C1 segment of cervical spinal cord (tissue), 14 donors: ENCODE results near the gene RAB36.

Experiments used
- DNase-seq, 14 donors: peaks; one replicate each; lab custom pipeline; 2025; lab: John Stamatoyannopoulos, UW

Gene RAB36

DNA sequence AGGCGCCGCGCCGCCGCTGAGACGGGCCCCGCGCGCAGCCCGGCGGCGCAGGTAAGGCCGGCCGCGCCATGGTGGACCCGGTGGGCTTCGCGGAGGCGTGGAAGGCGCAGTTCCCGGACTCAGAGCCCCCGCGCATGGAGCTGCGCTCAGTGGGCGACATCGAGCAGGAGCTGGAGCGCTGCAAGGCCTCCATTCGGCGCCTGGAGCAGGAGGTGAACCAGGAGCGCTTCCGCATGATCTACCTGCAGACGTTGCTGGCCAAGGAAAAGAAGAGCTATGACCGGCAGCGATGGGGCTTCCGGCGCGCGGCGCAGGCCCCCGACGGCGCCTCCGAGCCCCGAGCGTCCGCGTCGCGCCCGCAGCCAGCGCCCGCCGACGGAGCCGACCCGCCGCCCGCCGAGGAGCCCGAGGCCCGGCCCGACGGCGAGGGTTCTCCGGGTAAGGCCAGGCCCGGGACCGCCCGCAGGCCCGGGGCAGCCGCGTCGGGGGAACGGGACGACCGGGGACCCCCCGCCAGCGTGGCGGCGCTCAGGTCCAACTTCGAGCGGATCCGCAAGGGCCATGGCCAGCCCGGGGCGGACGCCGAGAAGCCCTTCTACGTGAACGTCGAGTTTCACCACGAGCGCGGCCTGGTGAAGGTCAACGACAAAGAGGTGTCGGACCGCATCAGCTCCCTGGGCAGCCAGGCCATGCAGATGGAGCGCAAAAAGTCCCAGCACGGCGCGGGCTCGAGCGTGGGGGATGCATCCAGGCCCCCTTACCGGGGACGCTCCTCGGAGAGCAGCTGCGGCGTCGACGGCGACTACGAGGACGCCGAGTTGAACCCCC is 35.8 kb downstream of the RAB36 start:
- no peak for DNase-seq

DNA sequence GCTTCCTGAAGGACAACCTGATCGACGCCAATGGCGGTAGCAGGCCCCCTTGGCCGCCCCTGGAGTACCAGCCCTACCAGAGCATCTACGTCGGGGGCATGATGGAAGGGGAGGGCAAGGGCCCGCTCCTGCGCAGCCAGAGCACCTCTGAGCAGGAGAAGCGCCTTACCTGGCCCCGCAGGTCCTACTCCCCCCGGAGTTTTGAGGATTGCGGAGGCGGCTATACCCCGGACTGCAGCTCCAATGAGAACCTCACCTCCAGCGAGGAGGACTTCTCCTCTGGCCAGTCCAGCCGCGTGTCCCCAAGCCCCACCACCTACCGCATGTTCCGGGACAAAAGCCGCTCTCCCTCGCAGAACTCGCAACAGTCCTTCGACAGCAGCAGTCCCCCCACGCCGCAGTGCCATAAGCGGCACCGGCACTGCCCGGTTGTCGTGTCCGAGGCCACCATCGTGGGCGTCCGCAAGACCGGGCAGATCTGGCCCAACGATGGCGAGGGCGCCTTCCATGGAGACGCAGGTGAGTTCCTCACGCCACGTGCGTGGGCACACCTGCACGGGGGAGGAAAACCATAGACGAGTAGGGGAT is 36.5 kb downstream of the RAB36 start:
- no peak for DNase-seq

DNA sequence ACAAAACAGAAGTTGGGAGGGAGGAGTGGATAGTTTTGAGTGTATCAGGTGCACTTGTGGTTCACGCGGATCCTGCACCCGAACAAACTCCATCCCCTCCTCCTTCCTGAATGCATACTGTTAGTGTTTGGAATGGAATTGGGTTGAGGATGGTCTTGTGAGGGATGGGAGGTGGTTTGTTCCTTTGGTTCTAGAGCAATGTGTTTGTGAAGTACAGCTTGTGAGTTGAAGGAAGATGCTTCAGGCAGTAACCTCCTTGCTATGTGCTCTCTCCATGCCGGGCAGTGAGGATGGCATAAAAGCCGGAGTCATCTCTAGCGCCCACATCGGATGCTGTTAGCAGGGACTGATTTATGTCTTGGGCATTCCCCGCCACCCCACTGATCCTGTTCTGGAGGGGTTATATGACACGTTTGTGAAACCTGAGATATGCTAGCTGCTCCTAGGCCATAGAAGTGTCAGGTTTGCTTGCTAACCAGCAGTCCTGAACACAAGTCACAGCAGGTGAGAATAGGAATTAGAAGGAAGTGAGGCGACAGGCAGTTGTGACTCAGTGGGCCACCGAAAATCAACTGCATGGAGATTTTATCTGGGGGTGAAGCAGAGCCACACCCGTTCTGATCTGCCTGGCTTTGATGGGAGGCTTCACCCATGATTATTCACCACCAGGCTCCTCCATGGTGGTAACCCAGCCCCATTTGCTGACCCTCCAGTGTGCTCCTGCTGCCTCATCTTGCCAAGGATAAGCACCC is 37.2 kb downstream of the RAB36 start:
- peak in 4 of 14 donors; percentile 16 to 36 (median 22) for DNase-seq

DNA sequence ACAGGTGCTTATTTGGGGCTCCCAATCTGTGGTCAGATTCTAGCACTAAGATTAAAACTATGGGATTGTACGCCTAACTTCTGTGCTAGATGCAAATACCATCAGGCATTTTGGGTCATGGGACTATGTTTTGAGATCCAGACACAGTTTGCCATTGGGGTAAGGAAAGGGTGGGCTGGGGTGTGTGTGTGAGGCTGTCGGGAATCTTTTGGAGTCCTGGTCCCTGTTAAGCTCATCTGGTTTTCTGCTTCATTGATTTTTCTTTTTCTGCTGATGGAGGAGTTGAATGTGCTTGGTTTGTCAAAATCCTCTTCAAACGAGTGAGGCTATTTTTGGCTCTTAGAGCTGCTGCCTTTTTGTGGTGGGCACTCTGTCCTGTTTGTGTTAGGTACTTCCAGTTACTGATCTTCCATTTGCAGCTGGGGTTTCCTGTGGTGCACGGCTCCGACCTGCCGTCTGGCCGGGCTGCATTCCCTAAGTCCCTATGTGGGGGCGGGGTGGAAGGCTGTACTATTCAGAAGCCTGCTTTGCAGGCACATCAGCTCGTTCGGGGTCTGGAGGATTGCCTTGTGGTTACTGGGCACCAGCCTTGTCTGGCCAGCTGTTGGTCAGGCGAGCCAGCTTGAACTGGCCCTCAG is 37.9 kb downstream of the RAB36 start:
- peak in 11 of 14 donors; percentile 13 to 79 (median 46) for DNase-seq

DNA sequence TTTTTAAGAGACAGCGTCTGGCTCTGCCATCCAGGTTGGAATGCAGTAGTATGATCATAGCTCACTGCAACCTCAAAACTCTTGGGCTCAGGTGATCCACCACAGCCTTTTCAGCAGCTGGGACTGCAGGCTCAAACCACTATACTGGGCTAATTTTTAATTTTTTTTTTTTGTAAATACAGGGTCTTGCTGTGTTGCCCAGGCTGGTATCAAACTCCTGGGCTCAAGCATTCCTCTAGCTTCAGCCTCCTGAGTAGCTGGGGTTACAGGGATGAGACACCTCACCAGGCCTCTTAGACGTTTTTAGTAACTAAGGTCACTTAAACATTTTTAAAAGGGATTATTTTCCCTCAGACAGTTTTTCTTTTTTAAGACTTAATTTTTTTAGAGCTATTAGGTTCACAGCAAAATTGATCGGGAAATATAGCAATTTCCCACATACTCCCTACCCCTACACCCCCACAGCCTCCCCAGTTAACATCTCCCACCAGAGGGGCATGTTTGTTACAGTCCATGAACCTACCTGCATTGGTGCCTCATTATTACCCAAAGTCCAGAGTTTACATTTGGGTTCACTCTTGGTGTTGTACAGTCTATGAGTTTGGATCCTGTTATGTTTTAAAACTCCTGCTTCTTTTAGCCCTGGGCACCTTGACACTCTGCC is 39.0 kb downstream of the RAB36 start:
- no peak for DNase-seq

DNA sequence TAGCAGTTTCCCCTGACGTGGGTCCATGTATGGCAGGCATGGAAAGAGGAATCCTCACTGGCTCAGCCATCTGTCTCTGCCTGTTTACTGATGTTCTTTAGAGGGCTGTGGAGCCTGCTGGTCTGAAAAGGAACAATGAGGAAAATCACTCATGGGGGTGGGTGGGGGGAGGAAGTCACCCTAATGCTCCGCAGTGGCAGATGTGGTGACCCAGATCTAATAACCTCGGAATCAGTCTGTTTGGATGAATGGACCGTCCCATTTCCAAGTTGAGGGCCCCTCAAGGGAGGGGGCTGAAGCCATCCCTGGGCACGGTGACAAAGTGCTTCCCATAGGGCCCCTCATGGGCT is 39.5 kb downstream of the RAB36 start:
- no peak for DNase-seq

DNA sequence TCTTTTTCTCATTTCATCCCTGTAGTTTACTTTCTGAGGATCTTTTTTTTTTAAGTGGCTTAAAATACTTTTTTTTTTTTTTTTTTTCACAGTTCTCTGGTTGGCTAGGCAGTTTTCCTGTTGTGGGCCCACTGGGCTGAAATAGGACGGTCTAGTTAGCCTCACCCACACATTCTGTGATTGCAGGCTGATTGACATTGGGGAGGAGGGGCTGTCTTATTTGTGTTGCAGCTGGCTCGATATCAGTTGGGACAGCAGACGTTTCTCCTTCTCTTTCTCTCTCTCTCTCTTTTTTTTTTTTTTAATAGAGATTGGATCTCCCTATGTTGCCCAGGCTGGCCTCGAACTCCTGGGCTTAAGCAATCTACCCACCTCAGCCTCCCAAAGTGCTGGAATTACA is 41.9 kb downstream of the RAB36 start:
- no peak for DNase-seq

DNA sequence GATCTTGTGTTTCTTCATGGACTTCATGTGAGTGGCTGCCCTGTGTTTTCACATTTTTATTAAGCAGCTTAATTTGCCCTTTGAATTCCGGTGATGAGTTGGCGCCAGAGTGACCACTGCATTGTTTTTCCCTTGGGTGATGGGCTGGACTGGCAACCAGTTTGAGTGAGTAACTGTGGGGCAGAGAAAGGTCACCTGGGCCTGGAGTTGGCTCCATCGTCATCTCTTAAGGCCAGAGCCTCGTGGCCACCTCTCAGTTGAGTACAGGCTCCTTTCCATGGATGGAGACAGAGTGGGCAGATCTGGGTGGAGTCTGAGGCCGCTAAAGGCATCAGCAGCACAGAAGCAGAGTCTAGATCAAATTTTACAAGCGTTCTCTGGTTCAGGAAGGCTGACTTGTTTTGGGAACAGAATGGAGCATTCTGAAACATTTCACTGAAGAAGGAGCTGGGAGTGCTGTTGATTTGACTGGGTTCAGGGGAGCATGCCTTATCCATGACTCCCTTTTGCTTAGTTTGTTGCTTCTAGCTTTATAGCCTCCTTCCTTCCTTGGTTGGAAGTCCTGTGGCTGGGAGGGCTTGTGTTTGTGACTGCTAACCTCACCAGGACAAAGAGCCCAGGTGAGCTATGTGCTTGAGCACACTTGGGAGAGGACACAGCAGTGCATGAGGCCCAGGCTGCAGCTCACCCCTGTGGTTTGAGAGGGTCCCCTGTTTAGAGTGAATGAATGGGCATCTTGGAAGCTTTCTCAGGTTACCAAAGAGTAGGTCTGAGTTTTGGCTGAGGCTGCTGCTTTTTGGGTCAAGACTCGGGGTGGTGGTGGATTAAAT is 42.8 kb downstream of the RAB36 start:
- peak in 1 of 14 donors; percentile 69 for DNase-seq

DNA sequence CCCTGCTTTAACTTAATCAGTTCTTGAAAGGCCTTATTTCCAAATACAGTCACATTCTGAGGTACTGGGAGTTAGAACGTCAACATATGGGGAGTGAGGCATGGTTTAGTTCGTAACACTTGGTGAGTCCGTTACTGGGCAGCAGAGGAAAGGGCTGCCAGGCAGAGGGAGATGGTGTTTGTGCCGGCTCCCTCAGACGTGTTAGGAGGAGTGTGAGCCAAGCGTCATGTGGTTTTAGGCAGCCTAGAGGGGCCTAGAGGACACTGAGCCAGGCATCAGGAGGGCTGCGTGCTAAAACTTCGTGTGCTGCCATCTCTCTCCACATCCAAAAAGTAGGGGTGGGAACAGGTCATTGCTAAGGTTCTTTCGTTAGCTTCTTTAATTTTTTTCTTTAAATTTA is 45.2 kb downstream of the RAB36 start:
- DNase-seq = peak in 1 of 14 donors; percentile 38

DNA sequence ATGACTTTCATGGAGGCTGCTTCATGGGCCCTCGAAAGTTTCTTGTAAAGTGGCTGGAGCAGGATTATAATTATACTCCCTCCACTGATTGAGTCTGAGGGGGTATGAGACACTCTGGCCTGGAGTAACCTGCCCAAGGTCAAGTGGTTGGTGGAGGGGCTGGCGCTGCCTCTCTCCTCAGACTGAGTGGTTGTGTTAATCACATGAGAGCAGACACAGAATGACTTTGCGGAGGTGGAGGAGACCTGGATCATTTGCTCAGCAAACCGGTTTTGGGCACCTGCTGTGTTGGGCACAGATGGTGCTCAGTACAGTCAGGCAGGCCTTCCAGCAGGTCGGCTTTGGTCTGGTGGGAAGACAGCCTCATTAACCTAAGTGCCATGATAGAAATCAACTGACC is 46.9 kb downstream of the RAB36 start:
- peak in 2 of 14 donors; percentile 18 to 88 for DNase-seq

DNA sequence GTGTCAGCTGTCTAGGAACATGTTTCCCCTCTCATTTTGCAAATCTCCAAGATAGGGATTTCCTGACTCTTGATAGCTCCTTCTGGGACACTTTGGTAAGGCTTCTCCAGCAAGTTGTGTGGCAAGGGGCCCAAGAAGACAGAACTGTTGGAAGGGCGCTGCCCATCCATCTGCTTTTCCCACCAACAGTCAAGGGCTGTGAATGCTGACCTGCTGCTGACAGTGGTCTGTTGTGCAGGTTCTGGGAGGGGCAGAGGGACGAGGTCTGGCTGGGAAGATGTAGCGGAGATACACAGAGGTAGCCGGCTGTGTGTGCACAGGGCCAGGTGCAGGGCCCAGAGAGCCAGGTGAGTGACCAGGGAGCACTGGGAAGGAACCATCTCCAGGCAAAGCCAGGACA is 47.3 kb downstream of the RAB36 start:
- DNase-seq = no peak

DNA sequence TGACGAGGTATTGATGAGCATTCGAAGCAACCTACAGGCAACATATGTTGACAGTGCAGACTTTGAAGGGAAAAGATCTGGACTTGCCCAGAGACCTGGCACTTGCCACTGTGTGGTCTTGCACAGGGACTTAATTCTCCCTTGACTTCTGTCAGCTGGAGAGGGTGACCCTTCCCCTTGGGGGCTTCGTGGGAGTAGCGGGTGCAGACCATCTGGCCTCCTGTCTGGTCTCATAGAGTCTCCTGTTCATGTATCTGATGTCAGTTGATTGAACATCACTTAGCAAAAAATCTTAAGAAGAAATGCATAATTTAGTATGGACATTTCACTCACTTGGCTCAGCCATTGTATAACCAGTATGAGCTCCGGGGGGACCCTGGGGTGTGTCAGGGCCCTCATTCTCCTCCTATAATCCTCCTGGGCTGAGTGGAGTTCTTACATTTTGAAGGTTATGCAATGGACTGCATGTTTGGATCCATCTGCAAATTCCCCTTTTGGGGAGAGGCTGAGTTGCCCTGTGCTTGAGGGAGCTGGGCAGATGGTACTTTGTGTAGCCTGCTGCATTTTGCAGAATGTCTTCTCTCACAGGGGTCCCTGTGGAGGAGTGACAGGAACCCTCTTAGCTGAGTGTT is 48.0 kb downstream of the RAB36 start:
- no peak for DNase-seq

DNA sequence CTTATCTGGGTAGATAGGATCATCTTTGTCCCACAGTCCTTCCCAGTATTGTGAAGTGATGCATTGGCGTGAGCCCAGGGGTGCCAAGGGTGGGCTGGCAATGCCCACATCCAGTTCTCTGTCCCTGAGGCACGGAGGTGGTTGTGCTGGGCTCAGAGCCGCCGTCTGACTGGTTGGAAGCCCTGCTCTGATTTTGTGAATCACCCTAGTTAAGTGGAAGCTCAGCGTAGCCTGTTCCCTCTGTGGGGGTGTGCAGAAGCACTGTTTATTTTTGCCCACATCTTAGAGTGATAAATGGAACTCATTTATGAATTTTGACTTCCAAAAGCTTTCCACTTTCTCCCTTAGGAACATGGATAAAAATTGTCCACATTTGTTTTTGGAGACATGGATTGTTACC is 48.6 kb downstream of the RAB36 start:
- DNase-seq = no peak

DNA sequence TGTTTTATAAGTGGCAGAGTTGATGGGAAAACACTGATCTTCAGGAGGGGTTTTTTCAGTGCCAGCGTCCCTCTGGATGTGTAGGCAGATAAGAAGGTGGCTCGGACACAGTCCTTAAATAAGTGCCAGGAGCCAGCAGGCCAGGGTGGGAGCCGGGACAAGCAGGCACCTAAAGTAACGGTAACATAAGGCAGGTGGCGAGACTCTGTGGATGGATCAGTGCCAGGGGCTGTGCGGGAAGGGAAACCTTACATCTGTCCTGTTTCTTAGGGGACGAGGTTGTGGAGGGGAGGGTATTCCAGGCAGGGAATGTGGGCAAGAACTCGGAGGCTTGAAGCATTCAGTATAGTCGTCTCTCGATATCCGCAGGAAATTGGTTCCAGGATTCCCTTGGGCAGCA is 50.9 kb downstream of the RAB36 start:
- DNase-seq = no peak

DNA sequence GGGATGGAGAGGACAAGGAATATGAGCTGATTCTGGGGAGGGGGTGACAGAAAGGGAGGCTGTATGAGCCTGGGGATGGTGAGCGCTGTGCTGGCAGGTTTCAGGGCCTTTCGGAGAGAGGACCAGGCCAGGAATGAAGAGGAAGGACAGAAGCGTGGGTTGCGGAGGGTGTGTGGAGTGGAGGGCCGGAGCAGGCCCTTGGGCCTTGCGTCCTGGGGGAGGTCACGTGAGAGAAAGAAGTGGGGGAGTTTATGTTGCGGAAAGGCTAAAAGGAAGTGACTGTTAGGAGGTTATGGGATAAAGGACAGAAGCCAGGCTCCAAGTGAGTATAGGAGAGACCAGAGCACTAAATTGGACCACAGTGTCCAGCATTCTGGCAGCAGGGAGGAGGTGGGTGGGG is 52.6 kb downstream of the RAB36 start:
- DNase-seq = no peak

DNA sequence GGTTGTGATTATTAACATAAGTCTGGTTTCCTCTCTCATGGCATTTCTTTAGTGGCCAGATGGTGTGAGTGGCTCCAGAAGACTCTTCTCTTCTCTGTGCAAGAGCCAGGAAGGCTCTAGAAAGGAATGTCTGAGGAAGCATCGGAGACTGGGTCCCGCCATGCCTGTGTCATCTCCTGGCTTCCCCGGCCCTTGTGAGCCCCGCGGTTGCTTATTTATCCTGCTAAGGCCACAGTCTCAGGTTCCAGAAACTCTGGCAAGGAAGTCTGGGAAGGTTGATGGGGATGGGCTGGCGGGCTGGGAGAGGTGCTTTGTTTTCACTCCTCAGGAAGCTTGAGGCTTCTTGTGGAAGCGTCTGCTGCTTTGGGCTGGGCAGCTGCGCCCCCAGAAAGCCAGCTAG is 53.9 kb downstream of the RAB36 start:
- no peak for DNase-seq

DNA sequence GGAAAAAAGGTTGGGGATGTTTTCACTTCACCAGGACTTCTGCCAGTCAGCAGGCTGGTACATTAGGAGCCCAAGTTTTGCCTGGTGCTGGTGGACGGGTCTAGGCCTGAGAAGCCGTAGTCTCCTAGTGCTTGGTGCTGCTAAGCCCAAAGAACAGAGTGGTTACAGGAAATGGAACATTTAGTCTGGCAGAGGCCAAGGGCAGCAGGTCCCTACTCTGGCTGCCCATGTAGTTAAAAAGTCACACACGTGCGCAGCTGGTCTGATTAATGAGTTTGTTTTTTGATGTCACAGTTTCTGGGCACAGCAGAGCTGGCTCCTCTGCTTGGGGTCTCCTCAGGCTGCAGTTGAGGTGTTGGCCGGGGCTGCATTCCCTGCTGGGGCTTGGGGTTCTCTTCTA is 55.6 kb downstream of the RAB36 start:
- DNase-seq = no peak

DNA sequence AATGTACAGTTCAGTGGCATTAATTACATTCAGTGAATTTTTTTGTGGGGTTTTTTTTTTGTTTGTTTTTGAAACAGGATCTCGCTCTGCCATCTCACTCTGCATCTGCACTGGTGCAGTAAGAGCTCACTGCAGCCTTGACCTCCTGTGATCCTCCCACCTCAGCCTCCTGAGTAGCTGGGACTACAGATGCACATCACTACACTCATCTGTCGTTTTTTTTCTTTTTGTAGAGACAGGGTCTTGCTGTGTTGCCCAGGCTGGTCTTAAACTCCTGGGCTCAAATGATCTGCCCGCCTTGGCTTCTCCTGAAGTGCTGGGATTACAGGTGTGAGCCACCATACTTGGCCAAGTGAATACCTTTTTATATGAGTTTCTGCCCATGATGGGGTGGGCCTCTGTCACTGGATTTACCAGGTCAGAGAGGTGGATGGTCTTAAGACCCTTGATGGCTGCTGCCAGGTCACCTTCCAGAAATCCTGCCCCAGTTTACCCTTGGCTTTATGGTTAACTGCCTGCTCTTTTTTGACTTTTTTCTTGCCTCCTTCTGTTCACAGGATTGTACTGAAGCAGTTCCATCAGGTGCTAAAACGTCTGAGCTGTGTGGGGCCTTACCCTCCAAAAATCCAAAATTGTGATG is 57.7 kb downstream of the RAB36 start:
- DNase-seq = no peak

DNA sequence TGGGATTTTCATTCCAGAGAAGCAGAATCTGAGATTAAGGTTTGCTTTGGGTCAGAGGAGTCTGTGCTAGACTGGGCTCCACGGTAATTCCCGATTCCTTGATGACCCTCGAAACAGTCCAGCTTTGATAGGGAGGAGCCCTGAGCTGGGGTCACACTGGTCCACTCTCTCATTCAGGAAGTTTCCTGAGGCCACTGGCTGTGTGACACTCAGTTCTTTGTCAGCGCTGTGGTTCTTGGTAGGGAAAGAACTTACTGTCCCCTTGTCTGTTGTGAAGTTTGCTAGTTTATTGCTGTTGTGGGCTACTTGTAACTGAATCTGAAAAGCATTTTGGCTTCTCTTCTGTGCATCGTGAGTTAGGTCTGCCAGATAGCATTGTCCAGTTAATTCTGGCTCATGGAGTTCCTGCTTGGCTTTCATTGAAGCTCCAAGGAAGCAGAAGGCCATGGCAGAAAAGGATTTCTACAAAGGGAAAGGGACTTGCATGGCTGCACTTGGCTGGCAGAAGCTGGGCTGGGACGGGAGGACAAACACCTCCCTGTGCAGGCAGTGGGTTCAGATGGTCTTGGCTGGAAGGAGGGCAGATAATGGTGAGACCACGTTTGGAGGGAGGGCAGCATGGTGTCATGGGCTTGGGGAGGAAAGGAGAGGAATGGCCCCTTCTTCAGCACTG is 58.3 kb downstream of the RAB36 start:
- DNase-seq = peak in 7 of 14 donors; percentile 26 to 78 (median 50)
